Cardiac fibroblast (primary cell): ENCODE results near the gene E2F3.

Experiments
- DNase-seq, 2 donors: peaks; one replicate each; pipeline versions ENCODE4 v3.0.0 to v3.0.0-alpha.2; 2010; ENCODE audit warnings: low read depth in 2 of 2
- H3K4me3 ChIP-seq, 2 donors: replicated peaks in 1 of 2; 1 replicate in 1 of 2; 2 replicates in 1 of 2; pipeline ENCODE4 v1.5.1; 2011; ENCODE audit warnings: low read depth in 2 of 2, low read length in 2 of 2, mild to moderate bottlenecking in 2 of 2, moderate library complexity in 1 of 2
- TF ChIP-seq, protein P1 (sequence below): IDR thresholded peaks from one replicate; pipeline ENCODE4 v1.5.1; 2011; ENCODE audit warnings: low read depth, mild to moderate bottlenecking, low read length, inconsistent platforms

Gene E2F3

GRCh38 chr6:20432692-20433091 lies 31.0 kb downstream of the E2F3 start:
- TF ChIP-seq, protein P1, sequence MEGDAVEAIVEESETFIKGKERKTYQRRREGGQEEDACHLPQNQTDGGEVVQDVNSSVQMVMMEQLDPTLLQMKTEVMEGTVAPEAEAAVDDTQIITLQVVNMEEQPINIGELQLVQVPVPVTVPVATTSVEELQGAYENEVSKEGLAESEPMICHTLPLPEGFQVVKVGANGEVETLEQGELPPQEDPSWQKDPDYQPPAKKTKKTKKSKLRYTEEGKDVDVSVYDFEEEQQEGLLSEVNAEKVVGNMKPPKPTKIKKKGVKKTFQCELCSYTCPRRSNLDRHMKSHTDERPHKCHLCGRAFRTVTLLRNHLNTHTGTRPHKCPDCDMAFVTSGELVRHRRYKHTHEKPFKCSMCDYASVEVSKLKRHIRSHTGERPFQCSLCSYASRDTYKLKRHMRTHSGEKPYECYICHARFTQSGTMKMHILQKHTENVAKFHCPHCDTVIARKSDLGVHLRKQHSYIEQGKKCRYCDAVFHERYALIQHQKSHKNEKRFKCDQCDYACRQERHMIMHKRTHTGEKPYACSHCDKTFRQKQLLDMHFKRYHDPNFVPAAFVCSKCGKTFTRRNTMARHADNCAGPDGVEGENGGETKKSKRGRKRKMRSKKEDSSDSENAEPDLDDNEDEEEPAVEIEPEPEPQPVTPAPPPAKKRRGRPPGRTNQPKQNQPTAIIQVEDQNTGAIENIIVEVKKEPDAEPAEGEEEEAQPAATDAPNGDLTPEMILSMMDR: no peak
- DNase-seq: no peak
- no peak overlapping the region for H3K4me3 ChIP-seq

DNA sequence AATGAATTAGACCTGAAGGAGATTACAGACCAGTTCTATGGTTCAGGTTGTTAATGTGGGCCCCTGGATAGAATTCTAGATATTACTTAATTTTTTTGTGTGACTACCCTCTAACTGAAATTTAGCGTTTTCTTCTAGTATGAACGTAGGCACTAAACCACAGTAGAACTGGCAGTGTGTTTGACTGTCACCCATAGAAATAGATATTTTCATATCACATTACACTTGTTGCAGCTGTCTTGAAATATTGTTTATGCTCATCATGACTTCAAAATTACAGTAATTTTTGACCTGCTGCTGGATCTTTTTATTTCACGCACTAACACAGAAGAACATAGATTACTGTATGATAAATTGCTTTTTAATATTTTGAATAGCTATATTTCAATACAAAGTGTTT lies 31.6 kb downstream of the E2F3 start:
- no peak for DNase-seq
- TF ChIP-seq, protein P1: no peak
- no peak overlapping the region for H3K4me3 ChIP-seq

- TF ChIP-seq, protein P1: no peak
- DNase-seq: no peak
- H3K4me3 ChIP-seq: no peak overlapping the region
Observed at GRCh38 chr6:20433929-20434328, 32.2 kb downstream of the E2F3 start.

- DNase-seq: no peak
- no peak overlapping the region for H3K4me3 ChIP-seq
- TF ChIP-seq, protein P1: no peak
Observed at GRCh38 chr6:20434766-20435165, 33.1 kb downstream of the E2F3 start.

GRCh38 chr6:20436719-20437118 lies 35.0 kb downstream of the E2F3 start:
- no peak for DNase-seq
- no peak overlapping the region for H3K4me3 ChIP-seq
- TF ChIP-seq, protein P1: no peak

DNA sequence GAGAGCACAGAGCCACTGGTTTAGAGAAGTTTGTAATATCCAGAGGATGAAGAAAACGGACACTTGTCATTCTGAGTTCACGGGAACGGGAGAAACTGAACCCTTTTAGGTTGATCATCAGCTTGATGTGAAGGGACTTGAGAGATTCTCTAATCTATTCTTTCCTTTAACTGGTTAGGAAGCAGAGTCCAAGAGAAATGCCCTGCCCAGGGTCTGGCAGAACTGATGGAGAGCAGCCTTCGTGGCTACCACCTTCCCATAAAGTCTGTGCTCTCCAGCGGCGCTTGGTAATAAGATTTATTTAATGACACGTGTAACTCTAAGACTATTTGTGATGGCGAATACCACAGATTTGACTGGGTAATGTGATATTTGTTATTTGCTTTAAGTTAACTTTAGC lies 36.0 kb downstream of the E2F3 start:
- no peak for DNase-seq
- H3K4me3 ChIP-seq: no peak overlapping the region
- TF ChIP-seq, protein P1: no peak

DNA sequence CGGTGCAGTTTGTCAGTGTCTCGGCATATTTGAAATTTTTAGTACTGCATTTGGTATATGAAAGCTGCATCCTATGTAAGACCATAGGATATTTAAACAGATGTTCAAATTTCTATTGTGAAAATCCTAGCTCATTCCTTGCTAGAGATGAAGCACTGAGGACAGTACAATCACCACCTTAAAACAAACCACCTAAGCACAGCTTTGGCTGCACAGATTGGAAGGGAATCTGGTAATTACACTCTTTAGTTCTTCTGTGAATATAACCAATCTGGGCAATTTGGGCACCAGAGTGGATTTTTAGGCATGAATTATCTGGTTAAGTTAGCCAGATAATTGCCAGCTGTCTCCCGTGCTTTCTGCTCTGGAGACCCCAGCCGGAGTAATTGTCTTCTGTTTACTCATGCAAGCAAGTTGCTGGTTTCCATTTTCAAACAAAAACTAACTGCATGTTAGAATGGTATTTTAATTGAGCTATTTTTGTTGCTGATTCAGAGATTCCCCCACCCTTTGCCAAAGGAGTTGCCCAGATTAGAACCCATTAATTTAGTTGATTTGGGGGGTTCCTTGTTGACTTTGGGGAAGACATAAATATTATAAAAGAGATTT lies 36.9 kb downstream of the E2F3 start:
- H3K4me3 ChIP-seq: no peak overlapping the region
- DNase-seq: no peak
- TF ChIP-seq, protein P1: no peak
